Vagina (tissue), 2 donors: ENCODE results near the gene NUAK1.

ENCODE experiments used
- POLR2A ChIP-seq, 2 donors: fragments of 450-650 bp; IDR thresholded peaks; one replicate each; pipeline ENCODE4 v1.6.1; 2017; ENCODE audit warnings: antibody characterized with exemption in 2 of 2, mild to moderate bottlenecking in 2 of 2, moderate library complexity in 2 of 2
- POLR2AphosphoS5 ChIP-seq, 2 donors: sonication (generic); formaldehyde crosslinking; IDR thresholded peaks; one replicate each; pipeline ENCODE4 v1.9.0; 2017; ENCODE audit warnings: antibody characterized with exemption in 2 of 2, mild to moderate bottlenecking in 2 of 2, low read depth in 1 of 2; ENCODE audit not compliant: insufficient read depth in 1 of 2
- TF ChIP-seq, protein P1 (sequence below), 3 experiments: fragments of 450-650 bp in 2 of 3; fragments of 200-600 bp in 1 of 3; sonication (generic) in 1 of 3; IDR thresholded peaks; one replicate each; pipeline ENCODE4 v1.5.1; 2017 to 2019; ENCODE audit warnings: antibody characterized with exemption in 3 of 3, mild to moderate bottlenecking in 2 of 3, moderate library complexity in 2 of 3

DNA sequence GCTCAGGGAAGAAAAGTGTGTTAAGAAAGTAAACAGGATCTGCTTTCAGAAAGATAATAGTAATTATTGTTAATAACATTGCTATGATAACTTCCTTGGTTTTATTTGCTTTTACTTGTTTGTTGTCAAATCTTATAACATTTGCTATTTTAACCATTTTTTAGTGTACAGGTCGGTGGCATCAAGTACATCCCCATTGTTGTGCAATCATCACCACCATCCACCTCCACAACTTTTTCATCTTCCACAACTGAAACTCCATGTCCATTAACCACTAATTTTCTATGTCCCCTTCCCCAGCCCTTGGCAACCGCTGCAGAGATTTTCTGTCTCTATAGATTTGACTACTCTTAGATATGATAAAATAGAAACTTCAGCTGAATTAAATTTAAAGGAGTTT, 22.7 kb upstream of the NUAK1 start:
- TF ChIP-seq, protein P1, sequence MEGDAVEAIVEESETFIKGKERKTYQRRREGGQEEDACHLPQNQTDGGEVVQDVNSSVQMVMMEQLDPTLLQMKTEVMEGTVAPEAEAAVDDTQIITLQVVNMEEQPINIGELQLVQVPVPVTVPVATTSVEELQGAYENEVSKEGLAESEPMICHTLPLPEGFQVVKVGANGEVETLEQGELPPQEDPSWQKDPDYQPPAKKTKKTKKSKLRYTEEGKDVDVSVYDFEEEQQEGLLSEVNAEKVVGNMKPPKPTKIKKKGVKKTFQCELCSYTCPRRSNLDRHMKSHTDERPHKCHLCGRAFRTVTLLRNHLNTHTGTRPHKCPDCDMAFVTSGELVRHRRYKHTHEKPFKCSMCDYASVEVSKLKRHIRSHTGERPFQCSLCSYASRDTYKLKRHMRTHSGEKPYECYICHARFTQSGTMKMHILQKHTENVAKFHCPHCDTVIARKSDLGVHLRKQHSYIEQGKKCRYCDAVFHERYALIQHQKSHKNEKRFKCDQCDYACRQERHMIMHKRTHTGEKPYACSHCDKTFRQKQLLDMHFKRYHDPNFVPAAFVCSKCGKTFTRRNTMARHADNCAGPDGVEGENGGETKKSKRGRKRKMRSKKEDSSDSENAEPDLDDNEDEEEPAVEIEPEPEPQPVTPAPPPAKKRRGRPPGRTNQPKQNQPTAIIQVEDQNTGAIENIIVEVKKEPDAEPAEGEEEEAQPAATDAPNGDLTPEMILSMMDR (IDR thresholded peaks at IDR 0.05) = no peak
- TF ChIP-seq POLR2A (IDR thresholded peaks at IDR 0.05) (no peak), POLR2AphosphoS5 (IDR thresholded peaks at IDR 0.05; ENCODE audit: insufficient read depth in 1 of 2, low read depth in 1 of 2) (no peak)
